Body of pancreas (tissue), 4 donors: ENCODE measurements around the gene HOXB3. TPM values are rescaled to one million over a fixed set of nuclear protein-coding genes. Genes with fewer than 3 reads are reported as not detected.

Experiments
- ATAC-seq: fragments of 150-250 bp; one replicate; pipeline ENCODE4 v1.9.1; 2016
- DNase-seq, 4 donors: peaks; one replicate each; pipeline ENCODE4 v3.0.0-alpha.2; 2019
- H3K27ac ChIP-seq, 4 donors: fragments of 200-600 bp; sonication (generic); 1 replicate in 3 of 4; 2 replicates in 1 of 4; pipeline versions ENCODE4 v1.5.1 to v1.6.1; 2016 to 2019; ENCODE audit warnings: mild to moderate bottlenecking in 1 of 4, mixed read lengths in 1 of 4, moderate library complexity in 1 of 4
- H3K27me3 ChIP-seq, 2 donors: fragments of 200-600 bp; sonication (generic); one replicate each; pipeline ENCODE4 v1.6.0; 2016; ENCODE audit warnings: mild to moderate bottlenecking in 1 of 2
- H3K36me3 ChIP-seq, 2 donors: fragments of 200-600 bp; sonication (generic); replicated peaks in 1 of 2; 2 replicates each; pipeline ENCODE4 v1.5.1; 2016; ENCODE audit warnings: low read depth in 2 of 2; ENCODE audit not compliant: insufficient read depth in 1 of 2
- H3K4me1 ChIP-seq: fragments of 200-600 bp; sonication (generic); one replicate; pipeline ENCODE4 v1.6.0; 2016
- H3K4me3 ChIP-seq, 2 donors: fragments of 200-600 bp; sonication (generic); 1 replicate in 1 of 2; 2 replicates in 1 of 2; pipeline ENCODE4 v1.5.1; 2016 to 2019
- H3K9me3 ChIP-seq, 3 donors: fragments of 200-600 bp; sonication (generic); 1 replicate in 2 of 3; 2 replicates in 1 of 3; pipeline ENCODE4 v1.5.1; 2016
- POLR2A ChIP-seq, 3 donors: fragments of 450-650 bp; IDR thresholded peaks; one replicate each; pipeline ENCODE4 v1.6.1; 2016; ENCODE audit warnings: antibody characterized with exemption in 3 of 3, mild to moderate bottlenecking in 2 of 3
- WGBS, 2 donors: methylation state at CpG; one replicate each; pipeline ENCODE4 v1.1.5; 2017; 5-methylcytosine and 5-hydroxymethylcytosine counted together
- intact Hi-C: fragments of 100-400 bp; cut with DNase I; formaldehyde crosslinking; loops from one replicate; pipeline ENCODE4 v1.15.1; 2023
- total RNA-seq, 2 donors: library from RNA; depleted of rRNA; stranded (reverse); fragments of >200 nt; gene quantifications; one replicate each; pipeline ENCODE4 v1.1.0, GENCODE V29; 2016
- TF ChIP-seq, protein P1 (sequence below), 7 experiments: fragments of 450-650 bp in 4 of 7; fragments of 200-600 bp in 3 of 7; sonication (generic) in 3 of 7; IDR thresholded peaks; one replicate each; pipeline ENCODE4 v1.5.1; 2016 to 2019; ENCODE audit warnings: antibody characterized with exemption in 7 of 7

Gene HOXB3
- total RNA-seq, 2 donors from 2014 or later, result 2.9 TPM; not detected in 1

DNA sequence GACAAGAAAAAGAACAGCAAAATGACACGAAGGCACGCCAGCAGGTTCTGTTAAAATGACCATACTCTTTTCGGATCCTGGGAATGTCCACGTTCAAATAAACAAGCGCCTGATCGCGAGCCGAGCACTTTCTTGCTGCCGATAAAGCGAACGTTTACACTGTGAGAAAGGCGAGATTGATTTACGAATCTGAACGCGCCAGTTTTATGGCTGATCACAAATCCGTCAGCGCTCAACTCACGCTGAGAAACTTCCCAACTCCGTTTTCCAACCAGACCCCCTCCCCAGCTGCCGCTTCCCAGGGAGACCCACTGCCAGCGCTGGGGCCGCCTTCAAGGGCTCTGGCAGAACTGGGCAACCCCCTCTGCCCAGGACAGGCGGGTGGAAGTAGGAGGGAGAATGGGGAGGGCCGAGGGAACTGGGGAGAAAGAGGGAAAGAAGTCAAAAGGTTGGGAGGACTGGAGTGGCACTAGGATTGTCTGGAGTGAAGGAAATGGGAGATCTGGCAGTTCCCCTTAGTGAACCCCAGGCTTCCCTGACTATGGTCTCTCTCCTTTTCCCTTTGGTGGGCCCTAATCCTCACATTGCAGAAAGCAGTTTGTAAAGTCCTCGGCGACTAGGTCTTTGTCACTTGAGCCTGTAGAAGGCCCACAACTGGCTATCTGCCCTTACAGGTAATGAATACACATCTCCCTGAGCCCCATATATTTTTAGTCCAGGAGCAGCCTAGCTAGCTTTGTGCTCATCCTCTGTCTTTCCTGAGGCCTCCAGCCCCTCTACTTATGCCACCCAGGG, 18.8 kb downstream of the HOXB3 start:
- ATAC-seq (no peak), DNase-seq (no peak)
- intact Hi-C loops, result no loop called here
- no peak for TF ChIP-seq POLR2A (IDR thresholded peaks at IDR 0.05)
- TF ChIP-seq, protein P1, sequence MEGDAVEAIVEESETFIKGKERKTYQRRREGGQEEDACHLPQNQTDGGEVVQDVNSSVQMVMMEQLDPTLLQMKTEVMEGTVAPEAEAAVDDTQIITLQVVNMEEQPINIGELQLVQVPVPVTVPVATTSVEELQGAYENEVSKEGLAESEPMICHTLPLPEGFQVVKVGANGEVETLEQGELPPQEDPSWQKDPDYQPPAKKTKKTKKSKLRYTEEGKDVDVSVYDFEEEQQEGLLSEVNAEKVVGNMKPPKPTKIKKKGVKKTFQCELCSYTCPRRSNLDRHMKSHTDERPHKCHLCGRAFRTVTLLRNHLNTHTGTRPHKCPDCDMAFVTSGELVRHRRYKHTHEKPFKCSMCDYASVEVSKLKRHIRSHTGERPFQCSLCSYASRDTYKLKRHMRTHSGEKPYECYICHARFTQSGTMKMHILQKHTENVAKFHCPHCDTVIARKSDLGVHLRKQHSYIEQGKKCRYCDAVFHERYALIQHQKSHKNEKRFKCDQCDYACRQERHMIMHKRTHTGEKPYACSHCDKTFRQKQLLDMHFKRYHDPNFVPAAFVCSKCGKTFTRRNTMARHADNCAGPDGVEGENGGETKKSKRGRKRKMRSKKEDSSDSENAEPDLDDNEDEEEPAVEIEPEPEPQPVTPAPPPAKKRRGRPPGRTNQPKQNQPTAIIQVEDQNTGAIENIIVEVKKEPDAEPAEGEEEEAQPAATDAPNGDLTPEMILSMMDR (IDR thresholded peaks at IDR 0.05), result no peak
- peaks cover 0 to 40% of the 10 kb centered on the region in 2 donors for H3K27me3 ChIP-seq
- no peak overlapping the region for H3K4me3 ChIP-seq
- H3K27ac ChIP-seq, result peak overlapping the region in 3 of 4 donors; percentile 8 to 43 (median 29)
- WGBS, 2 donors, result 14 to 22% methylated on average over 26 of the region's 26 CpGs
- H3K36me3 ChIP-seq, result no peaks in the 10 kb centered on the region
- H3K9me3 ChIP-seq, result no peaks in the 10 kb centered on the region
- H3K4me1 ChIP-seq, result peaks cover 11% of the 10 kb centered on the region

DNA sequence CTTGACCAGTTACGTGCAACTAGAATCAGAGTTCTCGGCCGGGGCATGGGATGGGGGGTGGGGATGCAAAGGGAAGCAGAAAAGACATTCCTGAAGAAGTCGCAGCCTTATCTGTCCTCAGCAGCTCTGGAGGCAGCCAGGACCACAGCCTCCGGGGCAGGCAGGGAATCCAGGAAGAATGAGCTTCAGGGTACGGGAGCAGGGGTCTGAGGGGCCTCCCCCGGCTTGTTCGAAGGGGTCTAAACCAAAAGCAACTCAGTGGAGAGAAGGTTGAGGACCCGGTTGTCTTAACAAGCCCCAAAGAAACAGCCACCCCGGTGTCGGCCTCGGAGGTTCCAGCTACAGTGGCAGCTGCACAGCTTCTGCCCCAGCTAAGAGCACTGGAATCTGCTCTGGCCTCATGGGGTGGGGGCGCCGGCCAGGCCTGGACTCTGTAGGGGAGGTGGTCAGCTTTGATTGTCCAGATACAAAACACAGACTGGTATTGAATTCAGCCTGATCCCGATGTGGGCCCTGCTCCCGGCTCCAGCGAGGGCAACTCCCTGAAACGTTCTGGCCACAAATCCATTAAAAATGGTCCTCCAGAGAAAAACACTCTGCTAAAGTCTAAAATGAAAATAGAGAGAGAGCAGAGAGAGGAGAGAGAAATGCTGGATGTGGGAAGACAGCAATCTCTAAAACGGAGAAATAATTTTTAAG, 19.6 kb downstream of the HOXB3 start:
- TF ChIP-seq, protein P1 (IDR thresholded peaks at IDR 0.05), result no peak
- no peak for TF ChIP-seq POLR2A (IDR thresholded peaks at IDR 0.05)
- 11 to 12% methylated on average over 15 to 19 of the region's 19 CpGs for WGBS, 2 donors
- intact Hi-C loops, result no loop called here
- Histone ChIP-seq H3K27me3 (peaks cover 0 to 33% of the 10 kb centered on the region in 2 donors), H3K9me3 (no peaks in the 10 kb centered on the region), H3K4me1 (peaks cover 7% of the 10 kb centered on the region), H3K27ac (peak overlapping the region in 1 of 4 donors; percentile 8), H3K36me3 (no peaks in the 10 kb centered on the region), H3K4me3 (no peak overlapping the region)
- DNase-seq (no peak), ATAC-seq (no peak)

DNA sequence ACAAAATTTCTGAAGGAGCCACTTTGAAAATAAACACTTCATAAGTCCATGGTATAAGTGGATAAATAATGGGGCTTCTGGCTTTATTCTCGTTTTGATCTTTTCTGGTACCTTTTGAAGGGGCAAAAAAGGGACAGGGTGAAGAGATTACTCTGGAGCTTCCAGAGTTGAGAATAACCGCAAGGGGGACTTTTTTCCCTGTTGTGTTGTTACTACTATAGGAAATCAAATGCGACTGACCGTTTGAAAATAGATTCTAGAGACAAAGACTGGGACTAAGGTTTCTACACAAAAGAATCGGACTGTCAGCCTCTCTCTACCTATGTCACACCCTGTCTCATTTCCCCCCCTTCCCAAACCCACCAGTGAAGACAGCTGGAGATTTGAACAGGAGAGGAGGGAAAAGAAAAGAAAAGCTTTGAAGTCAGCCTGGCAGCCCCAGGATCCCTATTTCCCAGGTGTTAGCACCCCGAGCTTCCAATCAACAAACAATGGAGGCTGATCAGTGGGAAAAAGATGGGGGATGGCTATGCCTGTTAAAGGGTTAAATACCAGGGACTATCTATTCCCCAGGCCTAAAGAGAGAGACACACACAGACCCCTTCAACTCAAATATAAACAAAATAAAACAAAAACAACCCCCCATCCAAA, 20.2 kb downstream of the HOXB3 start:
- H3K4me3 ChIP-seq, result no peak overlapping the region
- no peaks in the 10 kb centered on the region for H3K9me3 ChIP-seq
- ATAC-seq (no peak), DNase-seq (no peak)
- peaks cover 0 to 29% of the 10 kb centered on the region in 2 donors for H3K27me3 ChIP-seq
- no peak for TF ChIP-seq POLR2A (IDR thresholded peaks at IDR 0.05)
- TF ChIP-seq, protein P1 (IDR thresholded peaks at IDR 0.05), result no peak
- peaks cover 7% of the 10 kb centered on the region for H3K4me1 ChIP-seq
- no peaks in the 10 kb centered on the region for H3K36me3 ChIP-seq
- H3K27ac ChIP-seq, result peak overlapping the region in 1 of 4 donors; percentile 7
- WGBS, 2 donors, result 10 to 22% methylated on average over 6 of the region's 6 CpGs
- intact Hi-C loops, result no loop called here

DNA sequence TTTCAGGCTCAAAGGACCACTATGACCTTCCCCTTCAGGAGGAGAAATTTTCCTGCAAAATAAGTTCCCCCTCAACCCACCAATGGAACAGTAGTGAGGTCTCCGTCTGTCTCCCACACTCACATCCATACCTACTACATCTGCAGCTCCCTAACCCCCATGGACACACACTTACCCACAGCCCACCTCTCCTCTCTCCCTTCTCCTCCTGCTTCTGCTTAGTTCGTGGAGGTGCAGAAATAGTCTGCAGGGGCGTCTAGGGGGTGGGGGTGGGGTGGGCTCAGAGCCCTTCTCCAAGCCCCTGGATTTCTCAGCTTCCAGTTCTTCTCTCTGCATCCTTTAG, 20.8 kb downstream of the HOXB3 start:
- ATAC-seq (no peak), DNase-seq (no peak)
- Histone ChIP-seq H3K9me3 (no peaks in the 10 kb centered on the region), H3K27me3 (peaks cover 0 to 23% of the 10 kb centered on the region in 2 donors), H3K4me3 (no peak overlapping the region), H3K36me3 (no peaks in the 10 kb centered on the region), H3K4me1 (peaks cover 12% of the 10 kb centered on the region), H3K27ac (no peak overlapping the region)
- intact Hi-C loops, result no loop called here
- WGBS, 2 donors, result 6 to 15% methylated on average over 3 of the region's 3 CpGs
- TF ChIP-seq, protein P1 (IDR thresholded peaks at IDR 0.05), result no peak
- no peak for TF ChIP-seq POLR2A (IDR thresholded peaks at IDR 0.05)
